Ovary (tissue), 9 donors: Measurements from ENCODE around the gene TRIM37. TPM values are rescaled to one million over a fixed set of nuclear protein-coding genes. Genes with fewer than 3 reads are reported as not detected.

Experiments
- DNase-seq, 5 donors: peaks; one replicate each; pipeline ENCODE4 v3.0.0-alpha.2; 2019 to 2020
- H3K27ac ChIP-seq, 2 donors: fragments of 200-600 bp; one replicate each; pipeline versions ENCODE4 v1.5.1 to v1.8.0; 2019 to 2022
- H3K27me3 ChIP-seq: fragments of 200-600 bp; one replicate; pipeline ENCODE4 v1.8.0; 2022
- H3K36me3 ChIP-seq: fragments of 200-600 bp; sonication (generic); one replicate; pipeline ENCODE4 v1.5.1; 2019
- H3K4me1 ChIP-seq: one replicate; pipeline ENCODE4 v1.8.1; 2013; ENCODE audit warnings: mild to moderate bottlenecking, moderate library complexity; ENCODE audit not compliant: insufficient read depth
- H3K4me3 ChIP-seq: fragments of 200-600 bp; sonication (generic); one replicate; pipeline ENCODE4 v1.5.1; 2017
- H3K9me3 ChIP-seq, 2 donors: fragments of 200-600 bp in 1 of 2; sonication (generic) in 1 of 2; one replicate each; pipeline versions ENCODE4 v1.5.1 to v1.8.1; 2013 to 2019; ENCODE audit warnings: mild to moderate bottlenecking in 1 of 2, moderate library complexity in 1 of 2
- EP300 ChIP-seq: sonication (generic); formaldehyde crosslinking; IDR thresholded peaks from one replicate; pipeline ENCODE4 v1.6.1; 2017; ENCODE audit warnings: antibody characterized with exemption
- POLR2A ChIP-seq: fragments of 450-650 bp; IDR thresholded peaks from one replicate; pipeline ENCODE4 v1.6.1; 2017; ENCODE audit warnings: antibody characterized with exemption, mild to moderate bottlenecking, moderate library complexity
- WGBS, 3 donors: extraction: QIAGEN DNeasy Blood & Tissue Kit in 1 of 3; methylation state at CpG; one replicate each; pipeline versions ENCODE4 v1.1.5 to v1.1.7; 2013 to 2017; 5-methylcytosine and 5-hydroxymethylcytosine counted together
- intact Hi-C, 4 donors: fragments of 100-400 bp; cut with DNase I; formaldehyde crosslinking; loops; one replicate each; pipeline versions ENCODE4 v1.11.0 to v1.15.1; 2022 to 2023
- polyA plus RNA-seq, 2 donors: library from polyadenylated mRNA; stranded (reverse); fragments of 200-250 nt in 1 of 2; fragments of 350-450 nt in 1 of 2; fragmentation: Illumina TruSeq in 1 of 2; extraction: RNeasy Lipid Tissue Mini Kit (QIAGEN cat#74804) in 1 of 2; gene quantifications; one replicate each; pipeline ENCODE4 v1.2.3, GENCODE V29; 2013 to 2014
- total RNA-seq, 7 donors: library from RNA; depleted of rRNA in 2 of 7; stranded (reverse); fragments of >200 nt in 2 of 7; fragmentation: NEBNext Ultra II Directional in 3 of 7; extraction: Animal tissue kit (Norgen Biotek cat#: 25700) in 3 of 7; gene quantifications; one replicate each; pipeline versions ENCODE4 v1.1.0 to v1.2.4, GENCODE V29; 2016 to 2023
- TF ChIP-seq, protein P1 (sequence below), 3 donors: fragments of 450-650 bp in 2 of 3; fragments of 200-600 bp in 1 of 3; IDR thresholded peaks; one replicate each; pipeline versions ENCODE4 v1.5.1 to v1.8.0; 2016 to 2022; ENCODE audit warnings: antibody characterized with exemption in 3 of 3, mild to moderate bottlenecking in 1 of 3
- donor health status: DM: no; HTN: no; CAD: no; lungs with moderate emphysema.
- donor health status: DM: no; HTN: no; CAD: no.
- donor health status: Bipolar disorder and iron deficiency.
- donor health status: DM: yes; HTN: yes; CAD: no.
- donor health status: DM: no; HTN: no; CAD: no.
- donor health status: DM: yes; HTN: yes; CAD: no.

The TRIM37 gene
- total and polyA plus RNA-seq, 9 donors: 8.9 to 21.8 (median 16.8) TPM

DNA sequence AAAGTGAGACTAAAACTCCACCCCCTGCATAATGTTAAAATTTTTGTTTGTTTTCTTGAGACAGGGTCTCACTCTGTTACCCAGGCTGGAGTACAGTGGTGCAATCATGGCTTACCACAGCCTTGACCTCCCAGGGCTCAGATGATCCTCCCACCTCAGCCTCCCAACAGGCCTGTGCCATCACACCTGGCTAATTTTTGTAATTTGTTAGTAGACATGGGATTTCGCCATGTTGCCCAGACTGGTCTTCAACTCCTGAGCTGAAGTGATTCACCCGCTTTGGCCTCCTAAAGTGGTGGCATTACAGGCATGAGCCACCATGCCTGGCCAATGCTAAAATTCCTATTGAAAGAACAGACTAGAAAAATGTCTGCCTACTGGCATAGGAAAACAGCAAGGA, 103.8 kb downstream of the TRIM37 start:
- no peaks in the 10 kb centered on the region for H3K27me3 ChIP-seq
- H3K36me3 ChIP-seq: no peaks in the 10 kb centered on the region
- intact Hi-C loops: loop anchor here in 3 of 4 donors (5.0 to 10.0 kb wide), 4 partner anchors 288 to 478 kb away; no protein-coding TSS in a partner anchor
- H3K4me1 ChIP-seq: peaks cover 2% of the 10 kb centered on the region
- TF ChIP-seq, protein P1, sequence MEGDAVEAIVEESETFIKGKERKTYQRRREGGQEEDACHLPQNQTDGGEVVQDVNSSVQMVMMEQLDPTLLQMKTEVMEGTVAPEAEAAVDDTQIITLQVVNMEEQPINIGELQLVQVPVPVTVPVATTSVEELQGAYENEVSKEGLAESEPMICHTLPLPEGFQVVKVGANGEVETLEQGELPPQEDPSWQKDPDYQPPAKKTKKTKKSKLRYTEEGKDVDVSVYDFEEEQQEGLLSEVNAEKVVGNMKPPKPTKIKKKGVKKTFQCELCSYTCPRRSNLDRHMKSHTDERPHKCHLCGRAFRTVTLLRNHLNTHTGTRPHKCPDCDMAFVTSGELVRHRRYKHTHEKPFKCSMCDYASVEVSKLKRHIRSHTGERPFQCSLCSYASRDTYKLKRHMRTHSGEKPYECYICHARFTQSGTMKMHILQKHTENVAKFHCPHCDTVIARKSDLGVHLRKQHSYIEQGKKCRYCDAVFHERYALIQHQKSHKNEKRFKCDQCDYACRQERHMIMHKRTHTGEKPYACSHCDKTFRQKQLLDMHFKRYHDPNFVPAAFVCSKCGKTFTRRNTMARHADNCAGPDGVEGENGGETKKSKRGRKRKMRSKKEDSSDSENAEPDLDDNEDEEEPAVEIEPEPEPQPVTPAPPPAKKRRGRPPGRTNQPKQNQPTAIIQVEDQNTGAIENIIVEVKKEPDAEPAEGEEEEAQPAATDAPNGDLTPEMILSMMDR (IDR thresholded peaks at IDR 0.05): no peak
- TF ChIP-seq EP300 (no peak), POLR2A (no peak)
- no peak for DNase-seq
- WGBS, 3 donors: 89 to 96% (median 92%) methylated on average over 2 of the region's 2 CpGs
- H3K27ac ChIP-seq: no peak overlapping the region
- H3K9me3 ChIP-seq: no peaks in the 10 kb centered on the region
- H3K4me3 ChIP-seq: no peak overlapping the region

- H3K36me3 ChIP-seq: no peaks in the 10 kb centered on the region
- no peak overlapping the region for H3K27ac ChIP-seq
- TF ChIP-seq EP300: no peak
- TF ChIP-seq, protein P1 (IDR thresholded peaks at IDR 0.05): no peak
- TF ChIP-seq POLR2A: no peak
- peaks cover 2% of the 10 kb centered on the region for H3K4me1 ChIP-seq
- 68 to 77% (median 76%) methylated on average over 3 of the region's 3 CpGs for WGBS, 3 donors
- H3K27me3 ChIP-seq: no peaks in the 10 kb centered on the region
- intact Hi-C loops: loop anchor here in 3 of 4 donors (5.0 to 10.0 kb wide), 4 partner anchors 287 to 477 kb away; no protein-coding TSS in a partner anchor
- no peaks in the 10 kb centered on the region for H3K9me3 ChIP-seq
- DNase-seq: no peak
- no peak overlapping the region for H3K4me3 ChIP-seq
Measured at GRCh38 chr17:59002126-59002525, 104.6 kb downstream of the TRIM37 start.

DNA sequence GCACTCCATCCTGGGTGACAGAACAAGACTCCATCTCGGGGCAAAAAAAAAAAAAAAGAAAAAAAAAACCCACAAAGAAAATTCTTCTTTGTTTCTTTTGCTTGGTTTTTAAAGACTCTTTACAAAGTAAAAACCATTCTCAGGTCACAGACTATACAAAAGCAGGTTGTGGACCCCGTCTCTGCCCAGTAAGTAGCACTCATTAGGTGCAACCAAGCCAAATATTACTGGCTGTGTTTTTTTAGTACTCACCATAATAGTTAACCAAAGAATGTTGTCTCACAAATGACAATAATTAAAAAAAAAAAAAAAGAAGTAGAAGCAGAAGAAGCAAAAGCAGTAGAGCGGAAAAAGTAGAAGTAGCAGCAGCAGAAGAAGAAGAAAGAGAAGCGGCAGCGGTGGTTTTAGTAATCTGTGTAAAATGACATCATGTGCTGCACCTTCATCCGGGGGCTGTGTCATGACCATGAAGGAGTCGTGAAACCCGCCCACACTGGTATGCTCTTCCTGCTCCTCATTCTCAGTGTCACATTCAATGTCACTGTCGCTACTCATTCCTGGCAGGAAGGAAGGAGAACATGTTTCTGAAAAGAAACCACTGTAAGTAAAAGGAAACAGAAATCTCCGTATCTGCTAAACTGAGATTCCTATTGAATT, 105.4 kb downstream of the TRIM37 start:
- H3K4me3 ChIP-seq: no peak overlapping the region
- intact Hi-C loops: loop anchor here in 3 of 4 donors (5.0 to 10.0 kb wide), 4 partner anchors 286 to 476 kb away; no protein-coding TSS in a partner anchor

GRCh38 chr17:59000022-59000421, 106.7 kb downstream of the TRIM37 start:
- no peak overlapping the region for H3K27ac ChIP-seq
- DNase-seq: no peak
- no peak overlapping the region for H3K4me3 ChIP-seq
- WGBS, 3 donors: 96 to 97% (median 97%) methylated on average over 1 of the region's 1 CpG
- H3K27me3 ChIP-seq: no peaks in the 10 kb centered on the region
- intact Hi-C loops: loop anchor here in 3 of 4 donors (5.0 to 10.0 kb wide), 4 partner anchors 285 to 475 kb away; no protein-coding TSS in a partner anchor
- peaks cover 2% of the 10 kb centered on the region for H3K4me1 ChIP-seq
- H3K36me3 ChIP-seq: no peaks in the 10 kb centered on the region
- H3K9me3 ChIP-seq: no peaks in the 10 kb centered on the region
- no peak for TF ChIP-seq POLR2A
- TF ChIP-seq, protein P1 (IDR thresholded peaks at IDR 0.05): no peak
- TF ChIP-seq EP300: no peak

More for the DNA sequence above, 105.4 kb downstream of the TRIM37 start:
- Histone ChIP-seq H3K4me1 (peaks cover 2% of the 10 kb centered on the region), H3K27me3 (no peaks in the 10 kb centered on the region), H3K27ac (no peak overlapping the region), H3K36me3 (no peaks in the 10 kb centered on the region), H3K9me3 (no peaks in the 10 kb centered on the region)
- peak in 1 of 5 donors; percentile 21 for DNase-seq
- no peak for TF ChIP-seq EP300
- WGBS, 3 donors: 20 to 29% (median 24%) methylated on average over 10 of the region's 10 CpGs

DNA sequence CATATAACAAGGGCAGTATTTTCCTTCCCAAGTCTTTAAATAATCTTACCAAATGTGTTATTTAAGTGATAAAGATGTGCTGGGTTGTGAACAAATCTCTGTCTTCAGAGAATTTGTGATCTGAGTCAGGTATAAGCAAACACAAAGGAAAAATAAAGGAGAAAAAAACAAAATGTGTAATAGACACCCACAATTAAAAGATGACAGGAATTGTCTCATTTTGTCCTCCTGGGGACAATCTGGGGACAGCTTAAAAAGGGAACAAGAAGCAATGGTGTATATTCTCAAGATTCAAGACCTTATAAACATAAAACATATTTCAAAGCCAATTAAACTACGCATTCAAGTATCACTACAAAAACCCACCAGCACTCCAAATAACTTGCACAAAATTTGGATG, 107.2 kb downstream of the TRIM37 start:
- intact Hi-C loops: no loop called here
- no peaks in the 10 kb centered on the region for H3K27me3 ChIP-seq
- no peak overlapping the region for H3K4me3 ChIP-seq
- no peak for DNase-seq
- no peak overlapping the region for H3K27ac ChIP-seq
- 95 to 100% (median 97%) methylated on average over 1 of the region's 1 CpG for WGBS, 3 donors
- H3K36me3 ChIP-seq: no peaks in the 10 kb centered on the region
- no peaks in the 10 kb centered on the region for H3K9me3 ChIP-seq
- TF ChIP-seq, protein P1 (IDR thresholded peaks at IDR 0.05): no peak
- TF ChIP-seq EP300: no peak
- TF ChIP-seq POLR2A: no peak
- peaks cover 2% of the 10 kb centered on the region for H3K4me1 ChIP-seq
